Measurements from ENCODE around the gene ARHGAP22.

ARHGAP22 gene

GRCh38 chr10:48554656-48555055 lies 50.2 kb downstream of the ARHGAP22 start:
- no peak for DNase-seq
- Mint-ChIP-seq H3K9me3 (peaks cover 3% of the 10 kb centered on the region), H3K4me3 (no peak overlapping the region), H3K27me3 (ENCODE audit: low read depth, poor library complexity) (peaks cover 6% of the 10 kb centered on the region), H3K27ac (peak overlapping the region; percentile 49), H3K4me1 (peaks cover 25% of the 10 kb centered on the region), H3K36me3 (ENCODE audit: low read depth) (no peaks in the 10 kb centered on the region)
- no peak for TF ChIP-seq CTCF (IDR thresholded peaks at IDR 0.05)

- no peak overlapping the region for H3K4me3 Mint-ChIP-seq
- TF ChIP-seq CTCF (IDR thresholded peaks at IDR 0.05) = no peak
These were observed 50.6 kb downstream of the ARHGAP22 start for GRCh38 chr10:48554246-48554645.

GRCh38 chr10:48552946-48553564 lies 51.8 kb downstream of the ARHGAP22 start:
- DNase-seq = no peak
- no peak for TF ChIP-seq CTCF (IDR thresholded peaks at IDR 0.05)
- no peak overlapping the region for H3K27ac Mint-ChIP-seq
- H3K9me3 Mint-ChIP-seq = peaks cover 3% of the 10 kb centered on the region
- no peak overlapping the region for H3K4me3 Mint-ChIP-seq
- peaks cover 6% of the 10 kb centered on the region for H3K27me3 Mint-ChIP-seq (ENCODE audit: low read depth, poor library complexity)
- peaks cover 25% of the 10 kb centered on the region for H3K4me1 Mint-ChIP-seq
- no peaks in the 10 kb centered on the region for H3K36me3 Mint-ChIP-seq (ENCODE audit: low read depth)

More at GRCh38 chr10:48554246-48554645, 50.6 kb downstream of the ARHGAP22 start:
- Mint-ChIP-seq H3K9me3 (peaks cover 3% of the 10 kb centered on the region), H3K36me3 (ENCODE audit: low read depth) (no peaks in the 10 kb centered on the region), H3K27me3 (ENCODE audit: low read depth, poor library complexity) (peaks cover 6% of the 10 kb centered on the region), H3K4me1 (peaks cover 25% of the 10 kb centered on the region), H3K27ac (no peak overlapping the region)
- DNase-seq = no peak

- H3K27ac Mint-ChIP-seq = no peak overlapping the region
- H3K36me3 Mint-ChIP-seq (ENCODE audit: low read depth) = no peaks in the 10 kb centered on the region
- peak; percentile 40 for DNase-seq
- peak; percentile 70 for TF ChIP-seq CTCF (IDR thresholded peaks at IDR 0.05)
- no peak overlapping the region for H3K4me3 Mint-ChIP-seq
- H3K4me1 Mint-ChIP-seq = peaks cover 25% of the 10 kb centered on the region
- H3K27me3 Mint-ChIP-seq (ENCODE audit: low read depth, poor library complexity) = peaks cover 6% of the 10 kb centered on the region
- peaks cover 3% of the 10 kb centered on the region for H3K9me3 Mint-ChIP-seq
These were observed 52.8 kb downstream of the ARHGAP22 start for GRCh38 chr10:48551861-48552591.

GRCh38 chr10:48550977-48551376 lies 53.9 kb downstream of the ARHGAP22 start:
- H3K4me3 Mint-ChIP-seq = no peak overlapping the region
- peaks cover 6% of the 10 kb centered on the region for H3K27me3 Mint-ChIP-seq (ENCODE audit: low read depth, poor library complexity)
- DNase-seq = no peak
- TF ChIP-seq CTCF (IDR thresholded peaks at IDR 0.05) = no peak
- peaks cover 25% of the 10 kb centered on the region for H3K4me1 Mint-ChIP-seq
- no peaks in the 10 kb centered on the region for H3K36me3 Mint-ChIP-seq (ENCODE audit: low read depth)
- no peak overlapping the region for H3K27ac Mint-ChIP-seq
- H3K9me3 Mint-ChIP-seq = peaks cover 3% of the 10 kb centered on the region
